Natural killer cell (primary cell): ENCODE results near the gene PNMA1. TPM values are rescaled to one million over a fixed set of nuclear protein-coding genes. Genes with fewer than 3 reads are reported as not detected.
A peak's percentile ranks its signal among the peaks of the same experiment; 100 is the strongest.

Source experiments
- ATAC-seq, 3 donors: fragments of 150-1000 bp in 2 of 3; fragments of 200-7000 bp in 1 of 3; cut with Tn5 transposase; 1 replicate in 1 of 3; 2 replicates in 2 of 3; pipeline ENCODE4 v1.10.0; 2021; ENCODE audit warnings: mild to moderate bottlenecking in 2 of 3, moderate library complexity in 2 of 3
- DNase-seq, 2 donors: peaks; one replicate each; pipeline versions ENCODE4 v3.0.0 to v3.0.0-alpha.2; 2013 to 2021; ENCODE audit warnings: mixed read lengths in 1 of 2
- H3K27ac ChIP-seq: one replicate; pipeline ENCODE4 v1.5.1; 2013; ENCODE audit warnings: mild to moderate bottlenecking, low read length
- H3K27me3 ChIP-seq: one replicate; pipeline ENCODE4 v1.6.1; 2013; ENCODE audit warnings: low read length; ENCODE audit not compliant: control insufficient read depth, insufficient read depth
- H3K36me3 ChIP-seq: one replicate; pipeline ENCODE4 v1.6.1; 2013; ENCODE audit warnings: low read length; ENCODE audit not compliant: control insufficient read depth, insufficient read depth
- H3K4me1 ChIP-seq: one replicate; pipeline ENCODE4 v1.6.1; 2013; ENCODE audit warnings: low read length; ENCODE audit not compliant: control insufficient read depth, insufficient read depth
- H3K4me3 ChIP-seq: one replicate; pipeline ENCODE4 v1.5.1; 2013; ENCODE audit warnings: low read length
- H3K9me3 ChIP-seq: one replicate; pipeline ENCODE4 v1.6.1; 2013; ENCODE audit warnings: low read length; ENCODE audit not compliant: control insufficient read depth, insufficient read depth
- H3K27ac Mint-ChIP-seq, 2 donors: one replicate each; pipeline ENCODE4 v1.8.0; 2022; ENCODE audit warnings: mild to moderate bottlenecking in 2 of 2, mixed read lengths in 2 of 2, moderate library complexity in 1 of 2
- H3K27me3 Mint-ChIP-seq, 2 donors: one replicate each; pipeline ENCODE4 v1.8.0; 2022; ENCODE audit warnings: low read depth in 2 of 2, mixed read lengths in 2 of 2
- H3K36me3 Mint-ChIP-seq: one replicate; pipeline ENCODE4 v1.8.0; 2022; ENCODE audit warnings: mixed read lengths
- H3K4me1 Mint-ChIP-seq, 2 donors: one replicate each; pipeline ENCODE4 v1.8.0; 2022; ENCODE audit warnings: mixed read lengths in 2 of 2
- H3K4me3 Mint-ChIP-seq: one replicate; pipeline ENCODE4 v1.8.0; 2022; ENCODE audit warnings: mild to moderate bottlenecking, moderate library complexity, mixed read lengths
- H3K9me3 Mint-ChIP-seq, 2 donors: one replicate each; pipeline ENCODE4 v1.8.0; 2022; ENCODE audit warnings: mixed read lengths in 2 of 2
- WGBS: methylation state at CpG from one replicate; pipeline ENCODE4 v1.1.7; 2013; ENCODE audit warnings: missing lambda C conversion rate; ENCODE audit not compliant: insufficient coverage; 5-methylcytosine and 5-hydroxymethylcytosine counted together
- intact Hi-C: fragments of 100-400 bp; cut with micrococcal nuclease; formaldehyde crosslinking; loops from one replicate; pipeline ENCODE4 v1.14.2; 2022
- total RNA-seq, 4 donors: library from RNA; stranded (reverse); fragments of 120-200 nt in 1 of 4; gene quantifications; one replicate each; pipeline versions ENCODE4 v1.2.3 to v1.2.4, GENCODE V29; 2013 to 2022
- TF ChIP-seq, protein P1 (sequence below): fragments of 200-600 bp; IDR thresholded peaks from one replicate; pipeline ENCODE4 v1.8.0; 2022; ENCODE audit warnings: antibody characterized with exemption

The PNMA1 gene
- total RNA-seq, 3 donors from 2014 or later (not counting 1 experiment from before 2014, with no cell fraction given) = 26.0 to 32.3 (median 28.9) TPM

DNA sequence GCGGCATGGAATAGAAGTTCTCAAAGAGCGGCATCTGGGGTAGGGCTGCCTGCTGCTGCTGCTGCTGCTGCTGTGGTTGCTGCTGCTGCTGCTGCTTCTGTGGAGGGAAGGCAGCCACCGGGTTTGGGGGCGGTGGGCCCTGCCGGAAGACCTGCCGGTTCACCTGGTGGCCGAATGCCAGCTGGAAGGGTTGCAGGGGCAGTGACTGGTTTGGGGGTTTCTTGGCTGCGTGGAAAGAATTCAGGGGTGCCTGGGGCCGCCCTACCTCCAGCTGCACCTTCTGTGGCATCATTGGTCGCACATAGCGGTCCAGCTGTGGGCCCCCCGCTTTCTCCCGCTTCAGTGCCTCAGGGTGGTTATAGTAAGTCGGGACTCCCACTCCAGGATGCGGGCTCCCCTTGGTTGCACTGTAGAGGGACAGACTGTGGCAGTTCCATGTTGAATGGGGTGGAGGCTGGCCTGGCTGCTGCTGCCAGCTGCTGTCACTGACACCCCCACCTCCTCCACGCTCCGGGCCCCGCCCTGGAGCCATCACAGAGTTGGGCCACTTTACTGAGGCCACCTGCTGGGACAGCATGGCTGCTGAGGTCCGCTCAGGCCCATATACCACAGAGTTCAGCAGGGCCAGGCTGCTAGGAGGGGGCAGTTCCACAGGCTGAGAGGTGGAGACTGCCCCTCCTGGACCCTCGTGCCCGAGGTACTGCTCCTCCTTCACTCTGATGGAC lies 25.2 kb upstream of the PNMA1 start:
- H3K36me3 Mint-ChIP-seq = no peaks in the 10 kb centered on the region
- no peaks in the 10 kb centered on the region for H3K27me3 ChIP-seq
- H3K4me1 ChIP-seq = peaks cover 61% of the 10 kb centered on the region
- ATAC-seq (no peak), DNase-seq (no peak)
- H3K4me3 ChIP-seq = no peak overlapping the region
- no peaks in the 10 kb centered on the region for H3K9me3 Mint-ChIP-seq
- H3K27me3 Mint-ChIP-seq = no peaks in the 10 kb centered on the region
- H3K27ac Mint-ChIP-seq = peak overlapping the region; percentile 63 to 96
- no peaks in the 10 kb centered on the region for H3K9me3 ChIP-seq
- H3K4me1 Mint-ChIP-seq = peaks cover 45 to 47% of the 10 kb centered on the region in 2 donors
- intact Hi-C loops = no loop called here
- TF ChIP-seq, protein P1, sequence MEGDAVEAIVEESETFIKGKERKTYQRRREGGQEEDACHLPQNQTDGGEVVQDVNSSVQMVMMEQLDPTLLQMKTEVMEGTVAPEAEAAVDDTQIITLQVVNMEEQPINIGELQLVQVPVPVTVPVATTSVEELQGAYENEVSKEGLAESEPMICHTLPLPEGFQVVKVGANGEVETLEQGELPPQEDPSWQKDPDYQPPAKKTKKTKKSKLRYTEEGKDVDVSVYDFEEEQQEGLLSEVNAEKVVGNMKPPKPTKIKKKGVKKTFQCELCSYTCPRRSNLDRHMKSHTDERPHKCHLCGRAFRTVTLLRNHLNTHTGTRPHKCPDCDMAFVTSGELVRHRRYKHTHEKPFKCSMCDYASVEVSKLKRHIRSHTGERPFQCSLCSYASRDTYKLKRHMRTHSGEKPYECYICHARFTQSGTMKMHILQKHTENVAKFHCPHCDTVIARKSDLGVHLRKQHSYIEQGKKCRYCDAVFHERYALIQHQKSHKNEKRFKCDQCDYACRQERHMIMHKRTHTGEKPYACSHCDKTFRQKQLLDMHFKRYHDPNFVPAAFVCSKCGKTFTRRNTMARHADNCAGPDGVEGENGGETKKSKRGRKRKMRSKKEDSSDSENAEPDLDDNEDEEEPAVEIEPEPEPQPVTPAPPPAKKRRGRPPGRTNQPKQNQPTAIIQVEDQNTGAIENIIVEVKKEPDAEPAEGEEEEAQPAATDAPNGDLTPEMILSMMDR = no peak
- H3K4me3 Mint-ChIP-seq = no peak overlapping the region
- peaks cover 46% of the 10 kb centered on the region for H3K36me3 ChIP-seq
- whole genome bisulfite sequencing = 88% methylated on average over 21 of the region's 21 CpGs
- peak overlapping the region; percentile 9 for H3K27ac ChIP-seq

DNA sequence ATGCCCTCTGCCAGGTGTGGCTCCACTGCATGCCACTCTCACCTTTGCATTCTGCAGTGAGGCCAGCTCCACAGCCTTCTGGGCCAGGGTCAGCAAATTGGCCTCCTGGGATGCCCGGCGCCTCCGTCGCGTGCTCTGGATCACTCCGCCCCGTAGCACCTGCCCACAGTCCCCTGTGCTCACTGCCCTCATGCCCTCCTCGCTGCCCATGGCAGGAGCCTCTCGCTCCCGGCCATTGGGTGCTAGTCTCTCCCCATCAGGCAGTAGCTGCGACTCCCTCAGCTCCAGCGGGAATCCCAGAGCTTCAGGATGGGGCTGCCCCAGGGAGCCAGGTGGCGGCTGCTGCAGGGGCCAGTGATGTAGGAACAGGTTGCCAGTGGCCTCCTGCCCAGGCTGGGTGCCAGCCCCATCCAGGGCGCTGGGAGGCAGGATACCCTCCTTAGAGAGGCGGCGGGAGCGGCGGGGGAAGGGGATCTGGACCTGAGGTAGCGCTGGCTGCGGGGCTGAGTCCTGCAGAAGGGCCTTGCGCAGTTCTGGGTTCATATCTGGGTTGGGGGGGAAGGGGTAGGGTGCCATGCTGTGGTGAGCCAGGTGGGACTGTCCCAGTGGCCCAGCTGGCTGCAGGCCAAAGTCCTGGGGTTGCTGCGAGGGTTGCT lies 24.5 kb upstream of the PNMA1 start:
- Mint-ChIP-seq H3K4me3 (no peak overlapping the region), H3K36me3 (no peaks in the 10 kb centered on the region), H3K9me3 (no peaks in the 10 kb centered on the region), H3K4me1 (peaks cover 38 to 40% of the 10 kb centered on the region in 2 donors), H3K27me3 (no peaks in the 10 kb centered on the region), H3K27ac (peak overlapping the region; percentile 35 to 63)
- no peak overlapping the region for H3K4me3 ChIP-seq
- TF ChIP-seq, protein P1 = no peak
- peaks cover 49% of the 10 kb centered on the region for H3K36me3 ChIP-seq
- DNase-seq = no peak
- H3K9me3 ChIP-seq = no peaks in the 10 kb centered on the region
- WGBS = 96% methylated on average over 22 of the region's 22 CpGs
- H3K4me1 ChIP-seq = peaks cover 54% of the 10 kb centered on the region
- H3K27ac ChIP-seq = no peak overlapping the region
- no peak for ATAC-seq
- intact Hi-C loops = no loop called here
- H3K27me3 ChIP-seq = no peaks in the 10 kb centered on the region

DNA sequence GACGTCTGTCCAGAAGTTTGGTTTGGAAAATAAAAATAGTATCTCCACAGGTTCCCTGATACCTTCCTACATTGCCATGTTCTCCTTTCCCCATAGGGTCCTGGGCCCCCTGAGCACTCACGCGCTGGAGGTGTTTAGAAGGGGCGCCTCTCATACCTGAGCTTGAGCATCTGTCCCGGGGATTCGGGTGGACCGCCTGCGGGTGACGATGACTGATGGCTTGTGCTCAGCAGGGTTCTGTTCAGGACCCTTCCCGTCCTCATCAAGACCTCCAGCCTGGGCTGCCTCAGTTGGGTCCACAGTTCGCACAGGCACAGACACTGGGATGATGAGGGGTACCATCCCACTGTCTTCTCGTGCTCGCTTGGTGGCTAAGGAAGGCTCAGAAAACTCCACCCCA lies 22.7 kb upstream of the PNMA1 start:
- H3K4me3 ChIP-seq = no peak overlapping the region
- ATAC-seq (no peak), DNase-seq (no peak)
- WGBS = 95% methylated on average over 12 of the region's 13 CpGs
- Mint-ChIP-seq H3K27ac (no peak overlapping the region), H3K27me3 (no peaks in the 10 kb centered on the region), H3K4me1 (peaks cover 24 to 26% of the 10 kb centered on the region in 2 donors), H3K36me3 (no peaks in the 10 kb centered on the region), H3K4me3 (no peak overlapping the region), H3K9me3 (no peaks in the 10 kb centered on the region)
- no peaks in the 10 kb centered on the region for H3K27me3 ChIP-seq
- H3K4me1 ChIP-seq = peaks cover 36% of the 10 kb centered on the region
- intact Hi-C loops = no loop called here
- no peak overlapping the region for H3K27ac ChIP-seq
- TF ChIP-seq, protein P1 = no peak
- no peaks in the 10 kb centered on the region for H3K9me3 ChIP-seq
- H3K36me3 ChIP-seq = peaks cover 59% of the 10 kb centered on the region
